IPS DF 6.9 (cell line): ENCODE data around the gene BAG2.
A peak's percentile ranks its signal among the peaks of the same experiment; 100 is the strongest.

Experiments
- DNase-seq: peaks from one replicate; pipeline ENCODE4 v3.0.0-alpha.2; 2013; ENCODE audit warnings: low read depth, low spot score
- H3K27ac ChIP-seq: one replicate; pipeline ENCODE4 v1.5.1; 2013; ENCODE audit warnings: low read length, control low read depth
- H3K27me3 ChIP-seq: 2 replicates; pipeline ENCODE4 v1.6.1; 2013; ENCODE audit warnings: mild to moderate bottlenecking, low read length; ENCODE audit not compliant: control insufficient read depth, insufficient read depth
- H3K36me3 ChIP-seq: 2 replicates; pipeline ENCODE4 v1.6.1; 2013; ENCODE audit warnings: low read length; ENCODE audit not compliant: control insufficient read depth, insufficient read depth
- H3K4me1 ChIP-seq: 2 replicates; pipeline ENCODE4 v1.6.1; 2013; ENCODE audit warnings: low read length; ENCODE audit not compliant: control insufficient read depth, insufficient read depth
- H3K4me3 ChIP-seq: 2 replicates; pipeline ENCODE4 v1.5.1; 2013; ENCODE audit warnings: mild to moderate bottlenecking, low read length
- H3K9me3 ChIP-seq: 2 replicates; pipeline ENCODE4 v1.6.1; 2013; ENCODE audit warnings: low read length, inconsistent platforms; ENCODE audit not compliant: control insufficient read depth, insufficient read depth
- WGBS: extraction: QIAGEN DNeasy Blood & Tissue Kit; methylation state at CpG from one replicate; pipeline ENCODE4 v1.1.7; 2013; ENCODE audit warnings: mixed read lengths, missing lambda C conversion rate; ENCODE audit not compliant: insufficient read length, insufficient coverage; 5-methylcytosine and 5-hydroxymethylcytosine counted together

Gene BAG2

GRCh38 chr6:57172136-57173055, at the start of gene BAG2:
BAG2 (plus strand) TSS chr6:57172326; CDS start chr6:57172698, 372 bp downstream.
- WGBS = no CpG with 5 or more reads among the region's 97 CpGs

DNA sequence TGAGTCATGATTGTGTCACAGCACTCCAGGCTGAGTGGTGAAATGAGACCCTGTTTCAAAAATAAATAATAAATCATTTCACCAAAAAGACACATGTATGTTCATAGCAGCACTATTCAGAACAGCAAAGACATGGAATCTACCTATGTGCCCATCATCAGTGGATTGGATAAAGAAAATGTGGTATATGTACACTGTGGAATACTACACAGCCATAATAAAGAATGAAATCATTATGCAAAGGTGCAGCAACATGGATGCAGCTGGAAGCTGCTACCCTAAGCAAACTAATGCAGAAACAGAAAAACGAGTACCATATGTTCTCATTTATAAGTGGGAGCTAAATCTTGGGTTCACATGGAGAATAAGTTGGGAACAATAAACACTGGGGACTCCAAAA, 49.0 kb upstream of the BAG2 start:
- no CpG with 5 or more reads among the region's 1 CpG for WGBS
- H3K27ac ChIP-seq = no peak overlapping the region
- H3K9me3 ChIP-seq = no peaks in the 10 kb centered on the region
- H3K4me3 ChIP-seq = no peak overlapping the region
- H3K27me3 ChIP-seq = no peaks in the 10 kb centered on the region
- H3K36me3 ChIP-seq = no peaks in the 10 kb centered on the region
- H3K4me1 ChIP-seq = no peaks in the 10 kb centered on the region
- DNase-seq = no peak

More at GRCh38 chr6:57172136-57173055, at the start of gene BAG2:
- peaks cover 1% of the 10 kb centered on the region; the same call in 1 of the 2 replicates for H3K4me1 ChIP-seq
- H3K27me3 ChIP-seq = no peaks in the 10 kb centered on the region
- no peaks in the 10 kb centered on the region for H3K36me3 ChIP-seq
- H3K9me3 ChIP-seq = no peaks in the 10 kb centered on the region
- H3K4me3 ChIP-seq = peak within 1 kb of the TSS; percentile 57; the same call in 1 of the 2 replicates
- no peak within 1 kb of the TSS for H3K27ac ChIP-seq
- DNase-seq = peak; percentile 68

GRCh38 chr6:57127763-57128162, 44.4 kb upstream of the BAG2 start:
- no peak overlapping the region for H3K4me3 ChIP-seq
- H3K4me1 ChIP-seq = no peaks in the 10 kb centered on the region
- H3K36me3 ChIP-seq = no peaks in the 10 kb centered on the region
- no peak for DNase-seq
- H3K27me3 ChIP-seq = no peaks in the 10 kb centered on the region
- no peak overlapping the region for H3K27ac ChIP-seq
- no peaks in the 10 kb centered on the region for H3K9me3 ChIP-seq

DNA sequence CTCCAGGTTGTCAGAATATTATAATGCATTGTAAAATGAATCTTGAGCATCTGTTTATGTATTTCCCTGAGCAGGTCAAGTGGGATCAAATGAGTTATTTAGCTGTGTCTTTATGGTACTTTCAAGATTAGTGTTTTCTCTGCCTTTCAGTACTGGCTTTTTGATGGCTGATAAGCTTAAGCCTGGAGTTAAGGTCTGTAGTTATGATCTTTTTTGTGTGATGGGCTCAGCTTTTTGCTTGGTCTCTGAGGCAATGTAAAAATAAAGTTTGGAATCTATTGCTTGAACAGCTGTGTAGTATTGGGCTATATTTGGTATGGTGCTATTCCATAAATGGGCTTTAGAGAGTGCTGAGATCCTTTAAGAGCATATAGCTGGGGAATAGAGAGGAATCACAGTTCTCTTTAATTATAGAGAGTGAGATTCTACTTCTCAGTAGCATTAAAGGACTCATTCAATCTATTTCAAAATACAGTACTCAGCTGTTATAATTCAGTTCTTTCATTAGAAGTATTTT, 41.4 kb upstream of the BAG2 start:
- H3K4me3 ChIP-seq = no peak overlapping the region
- H3K27me3 ChIP-seq = no peaks in the 10 kb centered on the region
- DNase-seq = no peak
- H3K36me3 ChIP-seq = no peaks in the 10 kb centered on the region; the same call in 1 of the 2 replicates
- no peaks in the 10 kb centered on the region for H3K9me3 ChIP-seq
- H3K27ac ChIP-seq = no peak overlapping the region
- H3K4me1 ChIP-seq = no peaks in the 10 kb centered on the region

DNA sequence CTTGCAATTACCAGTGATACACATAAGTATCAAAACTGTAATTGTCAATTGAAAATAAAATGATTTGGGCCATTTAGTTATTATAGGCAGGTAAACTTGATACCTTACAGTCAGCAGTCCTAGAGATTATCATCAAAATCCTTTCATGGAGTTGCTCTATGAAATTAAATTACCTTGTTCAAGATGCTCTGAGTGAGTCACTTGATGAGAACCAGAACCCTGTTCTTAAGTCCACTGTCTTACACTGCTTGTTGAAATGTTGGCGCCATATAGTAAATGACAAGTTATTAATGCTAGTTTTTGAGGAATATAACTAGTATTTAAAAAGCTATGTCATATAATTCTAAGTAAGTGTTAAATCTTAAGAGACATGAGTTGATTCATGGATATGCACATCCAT, 37.2 kb upstream of the BAG2 start:
- Histone ChIP-seq H3K4me3 (no peak overlapping the region), H3K27me3 (no peaks in the 10 kb centered on the region), H3K9me3 (no peaks in the 10 kb centered on the region), H3K4me1 (no peaks in the 10 kb centered on the region), H3K27ac (no peak overlapping the region), H3K36me3 (no peaks in the 10 kb centered on the region; the same call in 1 of the 2 replicates)
- no CpG with 5 or more reads among the region's 1 CpG for WGBS
- no peak for DNase-seq

GRCh38 chr6:57135885-57136284, 36.2 kb upstream of the BAG2 start:
- Histone ChIP-seq H3K9me3 (no peaks in the 10 kb centered on the region), H3K27me3 (no peaks in the 10 kb centered on the region), H3K4me3 (no peak overlapping the region), H3K27ac (no peak overlapping the region), H3K4me1 (no peaks in the 10 kb centered on the region), H3K36me3 (no peaks in the 10 kb centered on the region; the same call in 1 of the 2 replicates)
- DNase-seq = no peak
- no CpG with 5 or more reads among the region's 1 CpG for WGBS

DNA sequence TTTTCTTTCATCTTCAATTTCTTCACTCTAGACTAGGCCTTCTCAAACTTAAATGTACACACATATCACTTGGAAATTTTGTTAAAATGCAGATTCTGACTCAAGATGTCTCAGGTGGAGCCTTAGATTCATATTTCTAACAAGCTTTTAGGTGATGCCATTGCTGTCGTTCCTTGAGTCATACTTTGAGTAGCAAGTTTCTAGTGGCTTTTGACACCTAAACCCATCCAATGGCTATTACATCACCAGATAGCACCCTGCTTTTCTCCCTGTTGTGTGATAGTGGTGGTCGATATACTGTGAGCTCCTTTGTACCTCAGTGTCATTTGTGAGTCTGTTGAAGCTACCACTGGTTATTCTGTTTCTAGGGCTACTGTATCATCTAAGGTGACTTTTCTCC, 34.8 kb upstream of the BAG2 start:
- Histone ChIP-seq H3K9me3 (no peaks in the 10 kb centered on the region), H3K4me1 (no peaks in the 10 kb centered on the region), H3K27me3 (no peaks in the 10 kb centered on the region), H3K4me3 (no peak overlapping the region), H3K27ac (no peak overlapping the region), H3K36me3 (peaks cover 2% of the 10 kb centered on the region; the same call in 1 of the 2 replicates)
- DNase-seq = no peak
- no CpG with 5 or more reads among the region's 2 CpGs for WGBS

DNA sequence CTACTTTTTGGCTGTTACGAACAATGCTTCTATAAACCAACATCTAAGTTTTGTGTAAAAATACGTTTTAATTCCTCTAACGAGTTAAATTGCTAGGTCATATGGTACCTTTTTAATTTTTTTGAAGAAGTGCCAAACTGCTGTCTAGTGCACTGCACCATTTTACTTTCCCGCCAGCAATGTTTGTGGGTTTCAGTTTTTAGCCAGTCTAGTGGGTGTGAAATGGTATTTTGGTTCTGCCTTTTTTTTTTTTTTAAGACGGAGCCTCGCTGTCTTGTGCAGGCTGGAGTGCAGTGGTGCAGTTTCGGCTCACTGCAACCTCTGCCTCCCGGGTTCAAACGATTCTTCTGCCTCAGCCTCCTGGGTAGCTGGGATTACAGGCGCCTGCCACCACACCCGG, 34.1 kb upstream of the BAG2 start:
- Histone ChIP-seq H3K9me3 (no peaks in the 10 kb centered on the region), H3K27ac (no peak overlapping the region), H3K4me1 (no peaks in the 10 kb centered on the region), H3K27me3 (no peaks in the 10 kb centered on the region), H3K36me3 (peaks cover 2% of the 10 kb centered on the region; the same call in 1 of the 2 replicates), H3K4me3 (no peak overlapping the region)
- DNase-seq = no peak
- WGBS = no CpG with 5 or more reads among the region's 11 CpGs

- Histone ChIP-seq H3K27me3 (no peaks in the 10 kb centered on the region), H3K36me3 (peaks cover 2% of the 10 kb centered on the region; the same call in 1 of the 2 replicates), H3K27ac (no peak overlapping the region), H3K4me3 (no peak overlapping the region), H3K4me1 (no peaks in the 10 kb centered on the region), H3K9me3 (no peaks in the 10 kb centered on the region)
- no peak for DNase-seq
- no CpG with 5 or more reads among the region's 4 CpGs for WGBS
Observed at GRCh38 chr6:57141451-57142177, 30.5 kb upstream of the BAG2 start.

- no peaks in the 10 kb centered on the region for H3K27me3 ChIP-seq
- no peak for DNase-seq
- WGBS = 100% methylated on average over 1 of the region's 1 CpG
- H3K4me1 ChIP-seq = no peaks in the 10 kb centered on the region
- no peak overlapping the region for H3K4me3 ChIP-seq
- H3K9me3 ChIP-seq = no peaks in the 10 kb centered on the region
- H3K36me3 ChIP-seq = peaks cover 2% of the 10 kb centered on the region; the same call in 1 of the 2 replicates
- H3K27ac ChIP-seq = no peak overlapping the region
Observed at GRCh38 chr6:57142178-57142525, 30.0 kb upstream of the BAG2 start.
